ENCODE results near the gene OOEP.

GRCh38 chr6:73325656-73326055, 44.0 kb downstream of the OOEP start:
- TF ChIP-seq ZNF607 (CRISPR knock-in tag; IDR thresholded peaks at IDR 0.05; ENCODE audit: borderline replicate concordance) = no peak
- TF ChIP-seq, protein P1, sequence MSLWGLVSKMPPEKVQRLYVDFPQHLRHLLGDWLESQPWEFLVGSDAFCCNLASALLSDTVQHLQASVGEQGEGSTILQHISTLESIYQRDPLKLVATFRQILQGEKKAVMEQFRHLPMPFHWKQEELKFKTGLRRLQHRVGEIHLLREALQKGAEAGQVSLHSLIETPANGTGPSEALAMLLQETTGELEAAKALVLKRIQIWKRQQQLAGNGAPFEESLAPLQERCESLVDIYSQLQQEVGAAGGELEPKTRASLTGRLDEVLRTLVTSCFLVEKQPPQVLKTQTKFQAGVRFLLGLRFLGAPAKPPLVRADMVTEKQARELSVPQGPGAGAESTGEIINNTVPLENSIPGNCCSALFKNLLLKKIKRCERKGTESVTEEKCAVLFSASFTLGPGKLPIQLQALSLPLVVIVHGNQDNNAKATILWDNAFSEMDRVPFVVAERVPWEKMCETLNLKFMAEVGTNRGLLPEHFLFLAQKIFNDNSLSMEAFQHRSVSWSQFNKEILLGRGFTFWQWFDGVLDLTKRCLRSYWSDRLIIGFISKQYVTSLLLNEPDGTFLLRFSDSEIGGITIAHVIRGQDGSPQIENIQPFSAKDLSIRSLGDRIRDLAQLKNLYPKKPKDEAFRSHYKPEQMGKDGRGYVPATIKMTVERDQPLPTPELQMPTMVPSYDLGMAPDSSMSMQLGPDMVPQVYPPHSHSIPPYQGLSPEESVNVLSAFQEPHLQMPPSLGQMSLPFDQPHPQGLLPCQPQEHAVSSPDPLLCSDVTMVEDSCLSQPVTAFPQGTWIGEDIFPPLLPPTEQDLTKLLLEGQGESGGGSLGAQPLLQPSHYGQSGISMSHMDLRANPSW (CRISPR knock-in tag; IDR thresholded peaks at IDR 0.05; ENCODE audit: borderline replicate concordance) = no peak
- no peak for TF ChIP-seq ZSCAN31 (CRISPR knock-in tag; IDR thresholded peaks at IDR 0.05; ENCODE audit: low read depth)

Data from HepG2 (cell line).